ENCODE data around the gene KIFC3.
A peak's percentile ranks its signal among the peaks of the same experiment; 100 is the strongest.

Gene KIFC3

DNA sequence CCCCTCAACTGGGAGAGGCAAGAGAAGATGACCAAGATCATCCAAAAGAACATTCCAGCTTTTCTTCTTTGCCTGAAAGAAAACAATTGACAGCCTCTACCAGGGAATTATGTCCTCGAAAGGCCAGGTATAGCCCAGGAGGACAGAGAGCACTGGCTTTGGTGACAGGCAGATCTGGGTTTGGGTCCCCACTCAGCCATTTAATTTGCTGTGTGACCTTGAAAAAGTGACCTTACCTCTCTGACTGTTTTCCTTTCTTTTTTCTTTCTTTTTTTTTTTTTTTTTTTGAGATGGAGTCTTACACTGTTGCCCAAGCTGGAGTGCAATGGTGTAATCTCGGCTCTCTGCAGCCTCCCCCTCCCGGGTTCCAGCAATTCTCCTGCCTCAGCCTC, 27.7 kb upstream of the KIFC3 start:
- H3K4me3 Mint-ChIP-seq: no peak overlapping the region
- H3K36me3 Mint-ChIP-seq (ENCODE audit: low read depth): no peaks in the 10 kb centered on the region
- H3K4me1 Mint-ChIP-seq: no peaks in the 10 kb centered on the region
- no peaks in the 10 kb centered on the region for H3K9me3 Mint-ChIP-seq
- DNase-seq (no peak), ATAC-seq (no peak)
- H3K27me3 Mint-ChIP-seq: peaks cover 6% of the 10 kb centered on the region
- no peak overlapping the region for H3K27ac Mint-ChIP-seq

DNA sequence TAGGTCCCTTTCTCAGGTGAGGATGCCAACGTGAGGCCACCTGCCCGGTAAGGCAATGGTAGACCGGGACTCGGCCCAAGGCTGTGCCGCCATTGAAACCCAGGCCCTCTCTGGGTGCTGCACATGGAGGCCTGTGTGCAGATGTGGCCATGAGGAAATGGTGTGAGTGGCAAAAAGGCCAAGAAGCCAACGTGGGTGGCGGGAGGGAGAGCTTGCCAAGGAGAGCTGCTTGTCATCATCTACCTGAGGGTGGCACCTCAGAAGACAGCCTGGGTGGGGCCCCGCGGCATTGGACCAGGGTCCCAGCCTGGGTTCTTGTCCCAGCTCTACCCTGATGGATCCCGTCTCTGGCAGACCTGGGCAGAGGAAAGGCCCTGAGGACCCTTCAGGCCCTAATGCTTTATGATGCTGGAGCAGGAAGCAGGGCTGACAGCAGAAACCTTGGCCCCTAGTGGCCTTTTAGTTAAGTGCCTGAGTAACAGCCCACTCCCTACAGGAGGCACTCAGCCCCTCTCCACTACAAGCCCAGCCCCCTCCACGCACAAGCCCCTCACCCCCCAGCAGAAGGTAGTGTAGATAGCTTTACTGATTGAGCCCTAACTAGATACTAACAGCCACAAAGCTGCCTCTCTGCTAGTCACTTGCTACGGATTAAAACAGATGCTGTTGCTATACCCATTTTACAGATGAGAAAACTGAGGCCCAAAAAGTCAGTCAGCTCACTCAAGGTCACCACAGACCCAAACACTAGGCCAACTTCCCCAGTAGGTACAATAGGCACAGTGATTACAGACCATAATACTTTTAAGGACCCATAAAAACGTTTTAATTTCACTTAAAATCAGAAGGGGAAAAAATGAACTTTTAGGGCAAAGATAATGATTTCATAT, 26.2 kb upstream of the KIFC3 start:
- no peak overlapping the region for H3K27ac Mint-ChIP-seq
- H3K27me3 Mint-ChIP-seq: peaks cover 6% of the 10 kb centered on the region
- no peaks in the 10 kb centered on the region for H3K9me3 Mint-ChIP-seq
- ATAC-seq (no peak), DNase-seq (no peak)
- H3K36me3 Mint-ChIP-seq (ENCODE audit: low read depth): no peaks in the 10 kb centered on the region
- no peaks in the 10 kb centered on the region for H3K4me1 Mint-ChIP-seq
- no peak overlapping the region for H3K4me3 Mint-ChIP-seq

DNA sequence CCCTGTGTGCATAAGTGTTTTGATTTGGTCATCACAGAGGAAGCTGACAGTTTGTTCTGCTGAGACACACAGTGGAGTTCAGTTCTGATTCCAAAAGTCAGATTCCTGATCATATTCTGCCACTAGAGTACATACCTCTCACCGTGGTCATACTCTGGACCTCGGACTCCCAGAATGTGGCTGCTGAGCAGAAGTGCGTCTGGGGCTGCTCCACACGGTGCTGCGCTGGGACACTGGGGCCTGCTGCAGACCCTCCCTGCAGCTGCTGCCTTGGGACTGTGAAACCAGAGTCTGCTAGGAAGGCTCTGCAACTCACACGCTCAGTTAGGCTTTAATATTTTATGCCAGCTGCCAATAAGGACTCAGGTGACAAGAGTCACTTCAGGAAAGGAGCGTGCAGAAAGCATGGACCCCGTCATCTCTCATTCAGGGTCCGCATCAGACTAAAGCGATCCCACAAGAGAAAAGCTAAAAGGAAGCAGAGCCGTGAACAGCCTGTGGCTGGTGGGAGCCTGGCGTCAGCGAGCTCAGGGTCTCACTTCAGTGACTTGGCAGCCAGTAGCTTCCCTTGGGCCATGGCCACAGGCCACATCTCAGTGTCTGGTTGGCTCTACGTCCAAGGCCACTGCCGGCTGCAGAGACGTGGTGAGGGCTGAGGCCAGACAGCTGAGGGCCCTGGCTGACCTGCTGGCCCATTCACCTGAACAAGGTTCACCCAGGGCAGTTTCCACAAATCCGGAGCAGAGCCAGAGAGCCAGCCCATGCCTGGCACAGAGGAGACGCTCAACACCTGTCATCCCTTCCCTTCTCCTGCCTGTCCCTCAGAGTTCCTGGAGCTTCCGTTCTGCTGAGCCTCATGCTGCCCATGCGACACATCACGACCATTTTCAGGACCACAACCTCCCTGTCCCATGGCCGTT, 24.7 kb upstream of the KIFC3 start:
- Mint-ChIP-seq H3K4me1 (no peaks in the 10 kb centered on the region), H3K27ac (no peak overlapping the region), H3K36me3 (ENCODE audit: low read depth) (no peaks in the 10 kb centered on the region), H3K9me3 (no peaks in the 10 kb centered on the region), H3K4me3 (no peak overlapping the region), H3K27me3 (peaks cover 6% of the 10 kb centered on the region)
- no peak for DNase-seq
- ATAC-seq: no peak

DNA sequence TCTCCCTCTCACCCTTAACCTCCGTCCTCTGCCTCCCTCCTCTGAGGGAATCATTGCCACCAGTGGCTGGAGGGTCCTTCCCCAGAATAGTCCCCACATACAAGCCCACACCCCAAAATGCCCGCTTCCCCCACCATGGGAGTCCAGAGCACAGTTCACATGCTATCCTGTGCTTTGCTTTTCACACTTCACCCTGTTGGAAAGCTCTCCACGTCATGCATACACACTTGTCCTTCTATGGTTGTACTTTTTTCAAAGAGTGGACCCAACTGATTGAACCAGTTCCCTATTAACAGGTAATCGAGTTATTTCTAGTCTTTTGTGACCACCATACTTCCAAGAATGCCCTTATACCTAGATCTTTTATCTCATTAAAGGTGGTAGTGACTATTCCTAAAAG, 23.8 kb upstream of the KIFC3 start:
- Mint-ChIP-seq H3K4me3 (no peak overlapping the region), H3K9me3 (no peaks in the 10 kb centered on the region), H3K4me1 (no peaks in the 10 kb centered on the region), H3K27ac (no peak overlapping the region), H3K36me3 (ENCODE audit: low read depth) (no peaks in the 10 kb centered on the region), H3K27me3 (peaks cover 3% of the 10 kb centered on the region)
- DNase-seq (no peak), ATAC-seq (no peak)

DNA sequence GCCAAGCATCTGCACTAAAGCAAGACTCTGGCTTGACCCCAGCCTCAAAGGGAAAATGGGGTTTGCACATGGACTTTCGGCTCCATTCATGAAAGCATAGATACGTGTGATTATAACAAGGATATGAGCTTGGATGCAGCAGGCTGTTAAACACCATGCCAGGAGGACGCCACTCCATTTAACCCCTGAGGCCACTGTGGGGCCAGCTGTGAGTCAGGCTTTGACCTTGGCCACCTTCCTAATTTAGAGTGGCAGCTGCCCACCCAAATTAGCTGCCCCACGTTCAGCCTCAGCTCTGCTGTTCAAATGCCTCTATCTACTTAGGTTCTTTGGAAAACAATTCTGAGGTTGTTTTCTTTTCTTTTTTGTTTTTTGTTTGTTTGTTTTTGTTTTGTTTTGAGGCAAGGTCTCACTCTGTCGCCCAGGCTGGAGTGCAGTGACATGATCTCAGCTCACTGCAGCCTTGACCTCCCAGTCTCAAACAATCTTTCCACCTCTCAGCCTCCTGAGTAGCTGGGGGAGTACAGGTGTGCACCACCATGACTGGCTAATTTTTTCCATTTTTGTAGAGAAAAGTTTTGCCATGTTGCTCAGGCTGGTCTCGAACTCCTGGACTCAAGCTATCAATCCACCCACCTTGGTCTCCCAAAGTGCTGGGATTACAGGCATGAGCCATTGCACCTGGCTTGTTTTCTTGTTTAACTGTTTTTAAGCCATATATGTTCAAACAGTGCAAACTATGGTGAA, 23.2 kb upstream of the KIFC3 start:
- Mint-ChIP-seq H3K27me3 (peaks cover 3% of the 10 kb centered on the region), H3K36me3 (ENCODE audit: low read depth) (no peaks in the 10 kb centered on the region), H3K4me3 (no peak overlapping the region), H3K27ac (no peak overlapping the region), H3K9me3 (no peaks in the 10 kb centered on the region), H3K4me1 (no peaks in the 10 kb centered on the region)
- DNase-seq: no peak
- no peak for ATAC-seq

DNA sequence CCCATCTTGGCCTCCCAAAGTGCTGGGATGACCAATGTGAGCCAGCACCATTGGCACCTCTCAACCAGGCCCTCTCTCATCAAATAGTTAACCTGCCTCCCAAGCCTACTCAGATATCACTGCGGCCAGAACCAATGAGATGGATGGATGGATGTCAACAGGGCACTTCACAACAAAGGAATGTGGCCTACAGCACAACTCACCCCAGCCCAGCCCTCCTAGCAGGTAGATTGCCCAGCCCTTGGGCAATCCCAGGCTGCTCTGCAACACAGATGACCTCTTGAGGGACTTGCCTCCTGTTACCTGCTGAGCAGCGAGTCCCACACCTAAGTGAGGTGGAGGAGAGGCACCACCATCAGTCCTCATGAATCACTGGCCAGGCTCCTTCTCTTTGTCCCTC, 22.6 kb upstream of the KIFC3 start:
- H3K4me1 Mint-ChIP-seq: no peaks in the 10 kb centered on the region
- peaks cover 3% of the 10 kb centered on the region for H3K27me3 Mint-ChIP-seq
- no peak overlapping the region for H3K27ac Mint-ChIP-seq
- H3K4me3 Mint-ChIP-seq: no peak overlapping the region
- H3K9me3 Mint-ChIP-seq: no peaks in the 10 kb centered on the region
- no peak for ATAC-seq
- no peaks in the 10 kb centered on the region for H3K36me3 Mint-ChIP-seq (ENCODE audit: low read depth)
- DNase-seq: no peak

DNA sequence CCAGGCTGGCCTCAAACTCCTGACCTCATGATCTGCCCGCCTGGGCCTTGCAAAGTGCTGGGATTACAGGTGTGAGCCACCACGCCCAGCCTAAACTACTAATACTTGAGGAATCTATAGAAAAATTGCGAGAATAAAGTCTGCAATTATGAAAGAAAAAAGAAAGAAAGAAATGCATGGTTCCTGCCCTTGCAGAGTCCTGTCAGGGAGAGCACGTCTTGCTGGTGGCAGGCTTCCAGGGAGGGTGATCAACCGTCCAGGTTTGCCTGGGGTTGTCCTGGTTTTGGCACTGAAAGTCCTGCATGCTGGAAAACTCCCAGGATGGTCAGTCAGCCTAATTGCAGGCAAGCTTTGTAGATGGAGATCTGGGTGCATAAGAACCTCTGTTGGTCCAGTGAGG, 21.5 kb upstream of the KIFC3 start:
- no peaks in the 10 kb centered on the region for H3K4me1 Mint-ChIP-seq
- no peak overlapping the region for H3K27ac Mint-ChIP-seq
- peaks cover 3% of the 10 kb centered on the region for H3K27me3 Mint-ChIP-seq
- H3K9me3 Mint-ChIP-seq: no peaks in the 10 kb centered on the region
- ATAC-seq: no peak
- no peak for DNase-seq
- H3K4me3 Mint-ChIP-seq: no peak overlapping the region
- H3K36me3 Mint-ChIP-seq (ENCODE audit: low read depth): no peaks in the 10 kb centered on the region

DNA sequence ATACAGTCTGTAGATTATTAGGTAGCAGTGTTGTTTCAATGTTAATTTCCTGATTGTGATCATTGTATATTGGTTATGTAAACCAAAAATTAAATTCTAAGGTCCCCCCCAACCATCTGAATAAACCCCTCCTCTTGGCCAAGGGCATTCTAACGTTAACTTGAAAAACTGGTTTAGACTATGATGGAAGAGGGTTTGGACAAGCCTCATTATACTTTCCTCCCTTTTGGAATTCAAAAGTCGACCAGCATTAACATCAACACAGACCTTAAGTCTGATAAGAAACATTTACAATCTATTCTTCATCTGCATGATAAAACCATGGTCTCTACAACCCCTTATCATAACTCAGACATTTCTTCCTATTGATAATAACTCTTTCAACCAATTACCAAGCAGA, 20.6 kb upstream of the KIFC3 start:
- DNase-seq (no peak), ATAC-seq (no peak)
- Mint-ChIP-seq H3K4me1 (no peaks in the 10 kb centered on the region), H3K27me3 (peaks cover 3% of the 10 kb centered on the region), H3K9me3 (no peaks in the 10 kb centered on the region), H3K27ac (no peak overlapping the region), H3K4me3 (no peak overlapping the region), H3K36me3 (ENCODE audit: low read depth) (no peaks in the 10 kb centered on the region)

DNA sequence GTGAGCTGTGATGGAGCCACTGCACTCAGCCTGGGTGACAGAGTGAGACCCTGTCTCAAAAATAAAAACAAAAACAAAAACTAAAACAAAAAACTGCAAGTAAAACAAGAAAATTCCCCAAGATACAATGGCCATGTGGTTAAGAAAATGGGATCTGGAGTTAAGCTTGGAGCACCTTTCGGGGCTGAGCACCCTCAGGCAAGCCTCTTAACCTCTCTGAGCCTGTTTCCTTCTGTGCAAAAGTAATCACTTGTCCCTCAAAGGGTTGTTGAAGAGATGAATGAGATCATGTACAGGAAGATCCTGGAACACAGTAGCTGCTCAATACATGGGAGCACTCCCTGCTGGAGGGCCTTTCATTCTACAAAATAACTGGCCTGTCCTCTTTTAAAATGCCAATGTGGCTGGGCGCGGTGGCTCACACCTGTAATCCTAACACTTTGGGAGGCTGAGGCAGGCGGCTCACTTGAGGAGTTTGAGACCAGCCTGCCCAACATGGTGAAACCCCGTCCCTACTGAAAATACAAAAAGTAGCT, 19.8 kb upstream of the KIFC3 start:
- DNase-seq: no peak
- H3K27ac Mint-ChIP-seq: no peak overlapping the region
- no peaks in the 10 kb centered on the region for H3K4me1 Mint-ChIP-seq
- H3K36me3 Mint-ChIP-seq (ENCODE audit: low read depth): no peaks in the 10 kb centered on the region
- H3K9me3 Mint-ChIP-seq: no peaks in the 10 kb centered on the region
- ATAC-seq: no peak
- peaks cover 3% of the 10 kb centered on the region for H3K27me3 Mint-ChIP-seq
- H3K4me3 Mint-ChIP-seq: no peak overlapping the region

DNA sequence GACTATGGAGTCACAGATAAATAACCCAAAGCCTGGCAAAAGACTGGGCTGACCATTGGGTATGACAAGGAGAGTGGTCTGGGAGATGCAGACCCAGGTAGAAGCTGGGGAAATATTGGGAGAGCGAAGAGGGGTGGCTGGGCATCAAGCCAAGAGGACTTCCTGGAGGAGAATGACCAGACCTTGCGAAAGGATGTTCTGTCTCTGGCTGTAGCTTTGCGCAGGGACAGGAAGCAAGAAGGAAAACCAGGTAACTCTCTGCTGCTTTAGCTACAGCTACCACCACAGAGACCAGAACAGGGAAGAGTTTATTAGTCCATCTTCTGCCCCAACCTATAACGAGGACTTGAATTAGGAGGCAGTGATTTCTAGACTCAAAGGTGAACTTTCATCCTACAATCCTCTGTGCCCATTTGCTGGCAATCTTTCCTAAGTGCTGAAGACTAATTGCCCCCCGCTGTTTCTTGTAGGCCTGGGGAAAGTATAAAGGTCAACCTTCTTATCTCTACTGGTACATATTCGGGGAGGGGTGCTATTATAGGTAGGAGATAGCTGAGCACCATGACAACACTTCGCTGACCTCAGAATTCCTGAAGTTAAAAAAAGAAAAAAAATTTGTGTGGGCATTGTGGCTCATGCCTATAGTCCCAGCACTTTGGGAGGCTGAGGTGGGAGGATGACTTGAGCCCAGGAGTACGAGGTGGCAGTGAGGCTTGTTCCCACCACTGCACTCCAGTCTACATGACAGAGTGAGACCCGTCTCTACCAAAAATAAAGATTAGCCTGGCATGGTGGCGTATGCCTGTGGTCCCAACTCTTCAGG, 19.1 kb upstream of the KIFC3 start:
- Mint-ChIP-seq H3K4me3 (no peak overlapping the region), H3K9me3 (no peaks in the 10 kb centered on the region), H3K27me3 (peaks cover 3% of the 10 kb centered on the region), H3K27ac (no peak overlapping the region), H3K36me3 (ENCODE audit: low read depth) (no peaks in the 10 kb centered on the region), H3K4me1 (peaks cover 6% of the 10 kb centered on the region)
- no peak for ATAC-seq
- DNase-seq: no peak

DNA sequence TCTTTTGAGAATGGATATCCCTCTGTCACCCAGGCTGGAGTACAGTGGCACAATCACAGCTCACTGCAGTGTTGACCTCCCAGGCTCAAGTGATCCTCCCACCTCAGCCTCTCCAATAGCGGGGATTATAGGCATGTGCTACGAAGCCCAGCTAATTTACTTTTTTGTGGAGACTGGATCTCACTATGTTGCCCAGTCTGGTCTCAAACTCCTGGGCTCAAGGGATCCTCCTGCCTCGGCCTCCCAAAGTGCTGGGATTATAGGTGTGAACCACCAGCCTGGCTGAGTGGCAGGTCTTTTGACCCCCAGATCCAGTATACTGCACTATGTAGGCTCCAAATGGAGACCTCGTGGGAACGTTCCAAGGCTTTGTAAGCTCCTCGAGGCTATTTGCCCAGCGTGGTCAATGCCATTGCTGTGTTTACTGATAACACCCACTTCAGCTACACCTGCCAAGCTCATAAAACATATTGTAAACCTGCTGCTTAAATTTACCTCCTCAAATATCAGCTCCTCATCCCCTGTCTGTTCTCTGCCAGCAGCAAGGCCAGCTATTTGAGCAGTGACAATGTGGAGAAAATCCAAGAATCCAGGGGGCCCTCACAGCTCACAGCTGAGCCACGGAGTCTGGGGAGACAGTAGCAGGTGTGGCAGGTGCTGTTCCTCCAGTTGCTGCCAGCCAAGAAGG, 16.2 kb upstream of the KIFC3 start:
- H3K4me1 Mint-ChIP-seq: peaks cover 14% of the 10 kb centered on the region
- H3K27ac Mint-ChIP-seq: no peak overlapping the region
- no peaks in the 10 kb centered on the region for H3K27me3 Mint-ChIP-seq
- no peak for ATAC-seq
- no peaks in the 10 kb centered on the region for H3K36me3 Mint-ChIP-seq (ENCODE audit: low read depth)
- H3K4me3 Mint-ChIP-seq: no peak overlapping the region
- no peaks in the 10 kb centered on the region for H3K9me3 Mint-ChIP-seq
- DNase-seq: no peak

DNA sequence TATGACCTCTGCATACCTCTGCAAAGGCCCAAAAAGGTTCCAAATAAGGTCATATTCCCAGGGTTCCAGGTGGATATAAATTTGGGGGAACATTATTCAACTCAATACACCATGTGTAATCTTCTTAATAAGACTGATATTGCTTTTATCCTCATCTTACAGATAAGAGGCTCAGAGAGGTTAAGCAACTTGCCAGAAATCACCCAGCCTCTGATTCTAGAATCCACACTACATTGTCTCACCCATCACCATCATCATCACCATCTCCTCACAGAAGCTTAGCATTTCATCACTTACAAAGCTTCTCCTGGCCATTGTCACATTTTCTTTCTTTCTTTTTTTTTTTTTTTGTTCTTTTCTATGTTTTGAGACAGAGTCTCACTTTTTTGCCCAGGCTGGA, 15.4 kb upstream of the KIFC3 start:
- no peak overlapping the region for H3K27ac Mint-ChIP-seq
- H3K9me3 Mint-ChIP-seq: no peaks in the 10 kb centered on the region
- ATAC-seq: no peak
- no peak overlapping the region for H3K4me3 Mint-ChIP-seq
- no peaks in the 10 kb centered on the region for H3K27me3 Mint-ChIP-seq
- peaks cover 14% of the 10 kb centered on the region for H3K4me1 Mint-ChIP-seq
- no peak for DNase-seq
- no peaks in the 10 kb centered on the region for H3K36me3 Mint-ChIP-seq (ENCODE audit: low read depth)

DNA sequence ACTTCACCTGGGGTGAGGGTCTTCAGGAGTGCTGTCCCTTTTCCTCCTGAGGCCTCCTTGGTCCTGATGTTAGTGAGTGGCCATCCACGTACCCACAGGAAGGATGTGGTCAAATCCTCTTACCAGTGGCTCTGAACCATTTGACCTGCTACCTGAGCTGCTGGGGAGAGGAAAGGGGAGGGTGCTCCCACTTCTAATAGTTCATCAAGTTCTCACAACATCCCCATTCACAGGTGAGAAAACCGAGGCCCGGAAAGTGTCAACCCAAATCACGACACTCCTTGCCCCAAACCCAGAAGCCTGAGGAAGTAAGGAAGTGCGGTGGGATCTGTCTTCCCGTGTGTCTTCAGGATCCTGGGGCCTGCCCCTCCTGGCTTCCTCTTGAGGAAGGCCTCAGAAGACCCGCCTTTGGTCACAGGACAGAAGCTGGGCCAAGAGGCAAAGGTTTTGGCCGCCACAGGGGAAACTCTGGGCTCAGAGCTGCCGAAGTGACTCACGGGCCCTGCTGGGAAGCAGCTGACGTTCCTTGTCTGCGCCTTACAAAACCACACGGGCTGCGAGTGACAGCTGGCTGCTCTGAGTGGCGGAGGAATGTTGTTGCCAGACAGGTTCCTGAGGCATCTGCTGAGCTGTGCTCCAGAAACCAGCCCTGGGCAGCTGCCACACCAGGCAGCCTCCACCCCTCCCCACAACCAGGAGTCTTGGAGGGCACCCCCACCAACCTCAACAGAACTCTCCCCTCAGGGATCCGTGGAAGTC, 13.9 kb upstream of the KIFC3 start:
- DNase-seq (peak; percentile 52), ATAC-seq (peak; percentile 87)
- Mint-ChIP-seq H3K36me3 (ENCODE audit: low read depth) (no peaks in the 10 kb centered on the region), H3K4me1 (peaks cover 14% of the 10 kb centered on the region), H3K27me3 (peaks cover 2% of the 10 kb centered on the region), H3K27ac (peak overlapping the region; percentile 46), H3K4me3 (no peak overlapping the region), H3K9me3 (no peaks in the 10 kb centered on the region)

Measured in activated naive CD8-positive, alpha-beta T cell treated with anti-CD3 and anti-CD28 coated beads, Interleukin-2, amount 50 U/mL, for 24 hours (primary cell).